Right lung (tissue), 5 donors: Measurements from ENCODE around the gene RIGI. TPM values are rescaled to one million over a fixed set of nuclear protein-coding genes. Genes with fewer than 3 reads are reported as not detected.
"Not testable (repeated sequence)": the region's sequence is repeated elsewhere in the genome, so short reads cannot be mapped to it uniquely, and the experiment has no call there.

Source experiments
- DNase-seq, 2 donors: peaks; one replicate each; pipeline ENCODE4 v3.0.0-alpha.2; 2013
- polyA plus RNA-seq, 5 donors: library from polyadenylated mRNA; unstranded; fragments of 120-200 nt; gene quantifications; one replicate each; pipeline versions ENCODE4 v1.2.1 to v1.2.3, GENCODE V29; 2013; ENCODE audit warnings: inconsistent platforms in 1 of 5, low replicate concordance in 1 of 5; ENCODE audit not compliant: insufficient read length in 5 of 5, insufficient read depth in 1 of 5

RIGI gene
- polyA plus RNA-seq, 5 donors: 9.0 to 15.8 (median 14.1) TPM

- no peak for DNase-seq
Observed at GRCh38 chr9:32533816-32534215, 7.8 kb upstream of the RIGI start.

GRCh38 chr9:32533336-32533735 is 7.3 kb upstream of the RIGI start:
- DNase-seq: no peak

- no peak for DNase-seq
Observed at GRCh38 chr9:32526707-32527048, 682 bp upstream of the RIGI start.

GRCh38 chr9:32525709-32526030 is 326 bp downstream of the RIGI start:
- DNase-seq: no peak

- peak; percentile 22 to 24 for DNase-seq
Observed at GRCh38 chr9:32524892-32525708, 896 bp downstream of the RIGI start.

GRCh38 chr9:32524558-32524891 is 1.5 kb downstream of the RIGI start:
- DNase-seq: not testable (repeated sequence)

- DNase-seq: no peak
Observed at GRCh38 chr9:32523910-32524309, 2.1 kb downstream of the RIGI start.

GRCh38 chr9:32518276-32518675 is 7.7 kb downstream of the RIGI start:
- DNase-seq: no peak

GRCh38 chr9:32516241-32516640 is 9.8 kb downstream of the RIGI start:
- no peak for DNase-seq

- DNase-seq: no peak
Observed at GRCh38 chr9:32508728-32509127, 17.3 kb downstream of the RIGI start.

- DNase-seq: no peak
Observed at GRCh38 chr9:32503008-32503407, 23.0 kb downstream of the RIGI start.

- no peak for DNase-seq
Observed at GRCh38 chr9:32502464-32502863, 23.5 kb downstream of the RIGI start.

GRCh38 chr9:32501868-32502267 is 24.1 kb downstream of the RIGI start:
- no peak for DNase-seq

- DNase-seq: no peak
Observed at GRCh38 chr9:32500768-32501167, 25.2 kb downstream of the RIGI start.

GRCh38 chr9:32497921-32498320 is 28.1 kb downstream of the RIGI start:
- DNase-seq: no peak

GRCh38 chr9:32490601-32491000 is 35.4 kb downstream of the RIGI start:
- no peak for DNase-seq

GRCh38 chr9:32487981-32488380 is 38.0 kb downstream of the RIGI start:
- DNase-seq: no peak

GRCh38 chr9:32486839-32487562 is 39.0 kb downstream of the RIGI start:
- DNase-seq: no peak

- no peak for DNase-seq
Observed at GRCh38 chr9:32483343-32483742, 42.7 kb downstream of the RIGI start.
